ENCODE measurements around the gene PAN3. TPM values are rescaled to one million over a fixed set of nuclear protein-coding genes. Genes with fewer than 3 reads are reported as not detected.

The PAN3 gene
- total RNA-seq, 1 experiment from 2014 or later = 18.5 TPM

GRCh38 chr13:28342251-28342650 is 203.9 kb downstream of the PAN3 start:
- intact Hi-C loops (cut with micrococcal nuclease; ENCODE audit: unreplicated experiment) (no loop called here), in situ Hi-C loops (cut with HindIII; ENCODE audit: low pct_unique_long_range_greater_than_20kb, low sequenced_read_pairs) (no loop called here)
- Histone ChIP-seq H3K36me3 (ENCODE audit: control insufficient read depth, insufficient read depth, low read length) (no peaks in the 10 kb centered on the region), H3K27me3 (ENCODE audit: control insufficient read depth, insufficient read depth, low read length) (no peaks in the 10 kb centered on the region), H3K4me1 (ENCODE audit: control insufficient read depth, insufficient read depth, low read length) (no peaks in the 10 kb centered on the region), H3K9me3 (ENCODE audit: control insufficient read depth, insufficient read depth, low read depth, low read length) (no peaks in the 10 kb centered on the region), H3K27ac (ENCODE audit: low read length) (no peak overlapping the region), H3K4me3 (ENCODE audit: low read depth in 2 of 2, low read length in 2 of 2) (no peak overlapping the region)
- ATAC-seq = no peak
- no peak for DNase-seq (ENCODE audit: low read depth, low spot score)
- ChIA-PET CTCF (no interaction called here), POLR2A (no interaction called here)
- TF ChIP-seq CTCF (IDR thresholded peaks at IDR 0.05) (no peak), SIN3A (IDR thresholded peaks at IDR 0.05; ENCODE audit: borderline replicate concordance, insufficient read depth, low read depth, low read length) (no peak), REST (IDR thresholded peaks at IDR 0.05; ENCODE audit: insufficient read depth in 1 of 2, low read depth in 2 of 2, low read length in 1 of 2) (no peak), TCF7L2 (IDR thresholded peaks at IDR 0.05; ENCODE audit: low read depth, low read length) (no peak), POLR2AphosphoS5 (IDR thresholded peaks at IDR 0.05; ENCODE audit: low read depth, low read length) (no peak)
- no TSS peak for BruUV-seq (replicated peaks)

- TF ChIP-seq TCF7L2 (IDR thresholded peaks at IDR 0.05; ENCODE audit: low read depth, low read length) = no peak
- TF ChIP-seq POLR2AphosphoS5 (IDR thresholded peaks at IDR 0.05; ENCODE audit: low read depth, low read length) = no peak
- TF ChIP-seq SIN3A (IDR thresholded peaks at IDR 0.05; ENCODE audit: borderline replicate concordance, insufficient read depth, low read depth, low read length) = no peak
- TF ChIP-seq CTCF (IDR thresholded peaks at IDR 0.05) = no peak
- no peak for TF ChIP-seq REST (IDR thresholded peaks at IDR 0.05; ENCODE audit: insufficient read depth in 1 of 2, low read depth in 2 of 2, low read length in 1 of 2)
- Histone ChIP-seq H3K4me3 (ENCODE audit: low read depth in 2 of 2, low read length in 2 of 2) (no peak overlapping the region), H3K4me1 (ENCODE audit: control insufficient read depth, insufficient read depth, low read length) (no peaks in the 10 kb centered on the region), H3K36me3 (ENCODE audit: control insufficient read depth, insufficient read depth, low read length) (no peaks in the 10 kb centered on the region), H3K27me3 (ENCODE audit: control insufficient read depth, insufficient read depth, low read length) (no peaks in the 10 kb centered on the region), H3K9me3 (ENCODE audit: control insufficient read depth, insufficient read depth, low read depth, low read length) (no peaks in the 10 kb centered on the region), H3K27ac (ENCODE audit: low read length) (no peak overlapping the region)
- intact Hi-C loops (cut with micrococcal nuclease; ENCODE audit: unreplicated experiment) = no loop called here
- ATAC-seq = no peak
- ChIA-PET POLR2A (no interaction called here), CTCF (no interaction called here)
- in situ Hi-C loops (cut with HindIII; ENCODE audit: low pct_unique_long_range_greater_than_20kb, low sequenced_read_pairs) = no loop called here
- no peak for DNase-seq (ENCODE audit: low read depth, low spot score)
- no TSS peak for BruUV-seq (replicated peaks)
These were observed 205.8 kb downstream of the PAN3 start for GRCh38 chr13:28344163-28344562.

Other genes with a start within 250 kb of the PAN3 start
- 3.4 TPM for gene PDX1, start 218.5 kb upstream of the PAN3 start, total RNA-seq (2021; ENCODE audit: unreplicated experiment)
- gene CDX2, start 169.2 kb upstream of the PAN3 start, total RNA-seq (2021; ENCODE audit: unreplicated experiment) = 5.1 TPM
- gene URAD, start 149.9 kb upstream of the PAN3 start, total RNA-seq (2021; ENCODE audit: unreplicated experiment) = not detected
- 0.08 TPM for gene FLT3, start 38.0 kb upstream of the PAN3 start, total RNA-seq (2021; ENCODE audit: unreplicated experiment)

Data from Panc1 (cell line).